ENCODE measurements around the gene SNED1. TPM values are rescaled to one million over a fixed set of nuclear protein-coding genes. Genes with fewer than 3 reads are reported as not detected.

Gene SNED1
- total RNA-seq, 4 donors from 2014 or later: 9.0 to 18.4 (median 17.1) TPM

DNA sequence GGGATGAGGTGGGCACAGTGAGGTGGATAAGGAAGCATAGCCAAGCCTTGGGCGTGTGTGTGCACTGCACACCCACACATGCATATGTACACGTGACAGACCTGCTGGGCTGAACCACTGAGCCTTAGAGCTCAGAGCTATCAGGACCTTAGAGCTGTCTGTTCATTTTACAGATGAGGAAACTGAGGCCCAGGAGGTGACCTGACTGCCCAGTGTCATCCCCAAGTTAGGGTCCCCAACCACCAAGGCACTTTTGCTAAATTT lies 8.2 kb upstream of the SNED1 start:
- DNase-seq (ENCODE audit: low spot score in 2 of 2): no peak
- intact Hi-C loops (cut with DNase I; ENCODE audit: low total_unique reads): no loop called here
- 69 to 84% methylated on average over 2 of the region's 2 CpGs for WGBS, 2 donors
- no peak overlapping the region for H3K4me3 ChIP-seq (ENCODE audit: low read depth, poor library complexity, severe bottlenecking)
- no peak for TF ChIP-seq POLR2A (IDR thresholded peaks at IDR 0.05)
- TF ChIP-seq, protein P1, sequence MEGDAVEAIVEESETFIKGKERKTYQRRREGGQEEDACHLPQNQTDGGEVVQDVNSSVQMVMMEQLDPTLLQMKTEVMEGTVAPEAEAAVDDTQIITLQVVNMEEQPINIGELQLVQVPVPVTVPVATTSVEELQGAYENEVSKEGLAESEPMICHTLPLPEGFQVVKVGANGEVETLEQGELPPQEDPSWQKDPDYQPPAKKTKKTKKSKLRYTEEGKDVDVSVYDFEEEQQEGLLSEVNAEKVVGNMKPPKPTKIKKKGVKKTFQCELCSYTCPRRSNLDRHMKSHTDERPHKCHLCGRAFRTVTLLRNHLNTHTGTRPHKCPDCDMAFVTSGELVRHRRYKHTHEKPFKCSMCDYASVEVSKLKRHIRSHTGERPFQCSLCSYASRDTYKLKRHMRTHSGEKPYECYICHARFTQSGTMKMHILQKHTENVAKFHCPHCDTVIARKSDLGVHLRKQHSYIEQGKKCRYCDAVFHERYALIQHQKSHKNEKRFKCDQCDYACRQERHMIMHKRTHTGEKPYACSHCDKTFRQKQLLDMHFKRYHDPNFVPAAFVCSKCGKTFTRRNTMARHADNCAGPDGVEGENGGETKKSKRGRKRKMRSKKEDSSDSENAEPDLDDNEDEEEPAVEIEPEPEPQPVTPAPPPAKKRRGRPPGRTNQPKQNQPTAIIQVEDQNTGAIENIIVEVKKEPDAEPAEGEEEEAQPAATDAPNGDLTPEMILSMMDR (IDR thresholded peaks at IDR 0.05): no peak

DNA sequence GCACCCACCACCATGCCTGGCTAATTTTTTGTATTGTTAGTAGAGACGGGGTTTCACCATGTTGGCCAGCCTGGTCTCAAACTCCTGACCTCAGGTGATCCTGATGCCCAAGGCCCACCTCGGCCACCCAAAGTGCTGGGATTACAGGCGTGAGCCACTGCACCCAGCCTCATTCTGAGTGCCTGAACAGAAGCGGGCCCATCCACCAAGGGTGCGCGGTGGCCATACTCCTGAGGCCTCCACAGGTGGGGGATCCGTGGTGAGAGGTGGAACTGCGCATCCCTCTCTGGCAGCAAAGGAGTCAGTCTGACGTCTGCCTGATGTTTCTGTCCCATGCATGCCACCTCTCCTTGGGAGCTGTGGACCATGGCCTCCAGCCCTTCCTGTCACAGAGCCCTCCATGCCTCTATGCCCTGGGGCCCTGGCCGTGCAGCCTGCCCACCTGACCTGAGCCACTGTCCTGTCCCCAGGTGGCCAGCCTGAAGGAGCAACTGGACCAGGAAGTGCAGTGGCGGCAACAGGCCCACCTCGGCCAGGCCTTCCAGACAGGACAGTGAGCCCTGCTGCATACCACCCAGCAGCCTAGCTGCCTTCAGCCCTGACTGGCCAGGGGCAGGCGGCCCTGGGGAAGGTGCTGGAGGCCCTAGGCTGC lies 7.6 kb upstream of the SNED1 start:
- peak in 1 of 2 donors; percentile 85 for DNase-seq (ENCODE audit: low spot score in 2 of 2)
- intact Hi-C loops (cut with DNase I; ENCODE audit: low total_unique reads): no loop called here
- WGBS, 2 donors: 92 to 93% methylated on average over 8 to 13 of the region's 13 CpGs
- TF ChIP-seq, protein P1 (IDR thresholded peaks at IDR 0.05): no peak
- TF ChIP-seq POLR2A (IDR thresholded peaks at IDR 0.05): no peak
- no peak overlapping the region for H3K4me3 ChIP-seq (ENCODE audit: low read depth, poor library complexity, severe bottlenecking)

DNA sequence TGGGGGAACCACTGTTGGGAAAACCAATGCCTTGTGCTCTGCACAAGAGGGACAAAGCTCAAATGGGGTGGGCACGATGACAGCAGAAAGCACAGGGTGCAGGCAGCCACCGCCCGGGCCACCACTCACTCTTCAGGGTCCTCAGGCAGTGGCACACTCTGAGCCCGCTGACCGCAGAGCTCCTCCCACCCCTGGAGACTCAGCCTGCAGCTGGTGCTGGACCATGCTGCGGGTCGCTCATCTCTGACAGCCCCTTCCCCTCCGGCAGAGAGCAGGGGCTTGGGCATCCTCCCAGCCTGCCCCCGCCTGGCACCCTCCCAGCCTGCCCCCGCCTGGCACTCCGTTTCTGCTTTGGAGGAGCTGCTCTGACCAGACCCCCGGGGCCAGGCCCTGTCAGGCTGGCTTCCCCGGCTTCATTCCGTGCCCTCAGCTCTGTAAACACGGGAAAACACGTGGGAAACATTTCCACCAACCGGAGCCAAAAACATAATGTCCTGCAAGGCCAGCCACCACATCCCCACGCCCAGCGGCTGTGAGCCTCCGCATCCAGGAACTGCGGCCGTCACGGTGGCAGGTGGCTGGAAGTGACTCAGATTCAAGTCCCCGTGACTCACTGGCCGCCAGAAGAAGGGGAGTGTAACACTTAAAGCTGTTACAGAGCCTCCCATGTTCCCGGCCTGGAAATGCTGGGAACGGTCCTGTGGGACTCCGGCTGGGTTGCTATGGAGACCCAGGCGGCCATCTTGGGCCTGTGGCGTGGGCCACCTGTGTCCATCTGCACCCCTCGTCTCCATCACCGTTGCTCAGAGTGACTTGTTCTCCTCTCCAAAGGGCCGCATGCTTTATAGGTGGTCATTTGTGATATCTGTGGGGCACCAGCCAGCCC lies 6.8 kb upstream of the SNED1 start:
- intact Hi-C loops (cut with DNase I; ENCODE audit: low total_unique reads): no loop called here
- TF ChIP-seq POLR2A (IDR thresholded peaks at IDR 0.05): no peak
- TF ChIP-seq, protein P1 (IDR thresholded peaks at IDR 0.05): no peak
- peak; percentile 87 to 97 for DNase-seq (ENCODE audit: low spot score in 2 of 2)
- no peak overlapping the region for H3K4me3 ChIP-seq (ENCODE audit: low read depth, poor library complexity, severe bottlenecking)
- 48 to 55% methylated on average over 30 to 33 of the region's 33 CpGs for WGBS, 2 donors

DNA sequence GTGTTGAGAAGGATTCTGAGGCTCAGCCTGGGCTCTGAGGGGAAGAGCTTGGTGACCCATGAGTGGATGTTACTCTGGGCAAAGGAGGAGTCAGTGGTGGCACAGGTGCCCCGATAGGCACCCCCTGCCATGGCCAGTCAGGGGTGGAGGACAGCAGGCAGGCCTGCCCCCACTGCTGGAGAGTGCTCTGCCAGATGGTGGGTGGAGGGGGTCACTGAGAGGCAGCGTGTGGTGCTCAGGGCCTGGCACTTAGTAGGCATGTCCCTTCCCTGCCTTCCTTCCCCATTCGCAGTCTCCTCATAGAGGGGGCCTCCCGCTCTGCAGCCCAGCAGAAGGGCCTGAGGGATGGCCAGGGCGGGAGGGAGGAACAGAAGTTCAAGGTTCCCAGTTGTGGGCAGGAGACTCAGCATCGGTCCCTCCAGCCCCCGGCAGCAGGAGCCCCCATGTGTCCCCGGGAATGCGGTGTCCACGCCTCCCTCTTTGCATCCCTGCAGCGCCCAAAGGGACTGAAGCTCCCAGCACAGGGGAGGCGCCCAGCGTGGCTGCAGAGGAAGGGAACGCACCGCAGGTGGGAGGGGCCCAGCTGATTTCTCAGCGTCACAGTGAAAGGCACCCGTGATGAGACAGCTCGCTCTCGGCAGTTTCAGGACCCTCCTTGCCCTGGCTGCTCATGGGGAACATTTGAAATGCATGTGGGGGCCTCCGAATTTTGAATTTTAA lies 5.7 kb upstream of the SNED1 start:
- intact Hi-C loops (cut with DNase I; ENCODE audit: low total_unique reads): no loop called here
- TF ChIP-seq POLR2A (IDR thresholded peaks at IDR 0.05): no peak
- TF ChIP-seq, protein P1 (IDR thresholded peaks at IDR 0.05): no peak
- peak in 1 of 2 donors; percentile 84 for DNase-seq (ENCODE audit: low spot score in 2 of 2)
- 56 to 58% methylated on average over 19 to 20 of the region's 20 CpGs for WGBS, 2 donors
- no peak overlapping the region for H3K4me3 ChIP-seq (ENCODE audit: low read depth, poor library complexity, severe bottlenecking)

DNA sequence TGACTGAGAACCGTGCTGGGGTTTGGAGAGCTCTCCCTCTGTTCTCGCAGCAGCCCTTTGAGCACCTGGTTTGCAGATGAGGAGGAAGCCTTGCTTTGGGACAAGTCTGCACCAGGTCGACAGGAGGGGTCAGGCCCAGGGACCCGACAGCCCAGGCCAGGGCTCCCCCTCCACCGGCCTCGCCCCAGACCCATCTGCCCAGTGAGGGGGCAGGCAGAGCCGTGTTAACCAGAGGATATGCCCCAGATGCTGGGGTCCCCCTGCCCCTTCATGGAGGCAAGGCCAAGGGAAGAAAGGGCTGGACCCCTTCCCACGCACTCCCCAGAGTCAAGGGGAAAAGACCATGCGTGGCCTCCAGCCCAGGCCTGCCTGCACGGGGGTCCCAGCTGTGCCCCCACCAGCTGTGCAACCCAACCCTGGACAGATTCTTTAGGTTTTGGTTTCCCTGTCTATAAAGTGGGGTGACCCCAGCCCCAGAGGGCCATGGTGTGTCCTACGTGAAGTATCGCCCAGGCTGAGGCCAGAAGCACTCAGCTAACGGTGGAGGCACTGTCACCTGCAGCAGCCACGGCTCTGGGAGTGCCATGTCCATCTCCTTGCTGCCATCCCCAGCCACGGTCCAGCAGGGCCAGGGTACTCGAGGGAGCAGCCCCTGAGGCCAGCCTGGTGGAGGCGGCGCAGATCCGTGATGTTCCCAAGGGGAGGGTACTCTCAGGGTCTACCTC lies 4.8 kb upstream of the SNED1 start:
- DNase-seq (ENCODE audit: low spot score in 2 of 2): peak in 1 of 2 donors; percentile 75
- TF ChIP-seq POLR2A (IDR thresholded peaks at IDR 0.05): no peak
- TF ChIP-seq, protein P1 (IDR thresholded peaks at IDR 0.05): no peak
- 85 to 86% methylated on average over 14 to 17 of the region's 19 CpGs for WGBS, 2 donors
- intact Hi-C loops (cut with DNase I; ENCODE audit: low total_unique reads): no loop called here
- H3K4me3 ChIP-seq (ENCODE audit: low read depth, poor library complexity, severe bottlenecking): no peak overlapping the region

Data from lower leg skin (tissue), 4 donors.